ENCODE measurements around the gene SHROOM3.
A peak's percentile ranks its signal among the peaks of the same experiment; 100 is the strongest.

The SHROOM3 gene

GRCh38 chr4:76657443-76657842 lies 222.4 kb downstream of the SHROOM3 start:
- Histone ChIP-seq H3K27me3 (no peaks in the 10 kb centered on the region), H3K36me3 (no peaks in the 10 kb centered on the region), H3K4me3 (ENCODE audit: low read depth, low read length) (no peak overlapping the region), H3K4me1 (no peaks in the 10 kb centered on the region), H3K9me3 (no peaks in the 10 kb centered on the region)
- no peak for DNase-seq
- TF ChIP-seq, protein P1, sequence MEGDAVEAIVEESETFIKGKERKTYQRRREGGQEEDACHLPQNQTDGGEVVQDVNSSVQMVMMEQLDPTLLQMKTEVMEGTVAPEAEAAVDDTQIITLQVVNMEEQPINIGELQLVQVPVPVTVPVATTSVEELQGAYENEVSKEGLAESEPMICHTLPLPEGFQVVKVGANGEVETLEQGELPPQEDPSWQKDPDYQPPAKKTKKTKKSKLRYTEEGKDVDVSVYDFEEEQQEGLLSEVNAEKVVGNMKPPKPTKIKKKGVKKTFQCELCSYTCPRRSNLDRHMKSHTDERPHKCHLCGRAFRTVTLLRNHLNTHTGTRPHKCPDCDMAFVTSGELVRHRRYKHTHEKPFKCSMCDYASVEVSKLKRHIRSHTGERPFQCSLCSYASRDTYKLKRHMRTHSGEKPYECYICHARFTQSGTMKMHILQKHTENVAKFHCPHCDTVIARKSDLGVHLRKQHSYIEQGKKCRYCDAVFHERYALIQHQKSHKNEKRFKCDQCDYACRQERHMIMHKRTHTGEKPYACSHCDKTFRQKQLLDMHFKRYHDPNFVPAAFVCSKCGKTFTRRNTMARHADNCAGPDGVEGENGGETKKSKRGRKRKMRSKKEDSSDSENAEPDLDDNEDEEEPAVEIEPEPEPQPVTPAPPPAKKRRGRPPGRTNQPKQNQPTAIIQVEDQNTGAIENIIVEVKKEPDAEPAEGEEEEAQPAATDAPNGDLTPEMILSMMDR (IDR thresholded peaks at IDR 0.05; ENCODE audit: low read depth, low read length): no peak

GRCh38 chr4:76658231-76659102 lies 223.4 kb downstream of the SHROOM3 start:
- Histone ChIP-seq H3K9me3 (no peaks in the 10 kb centered on the region), H3K27me3 (no peaks in the 10 kb centered on the region), H3K36me3 (no peaks in the 10 kb centered on the region), H3K4me1 (no peaks in the 10 kb centered on the region), H3K4me3 (ENCODE audit: low read depth, low read length) (no peak overlapping the region)
- no peak for DNase-seq
- TF ChIP-seq, protein P1 (IDR thresholded peaks at IDR 0.05; ENCODE audit: low read depth, low read length): no peak

DNA sequence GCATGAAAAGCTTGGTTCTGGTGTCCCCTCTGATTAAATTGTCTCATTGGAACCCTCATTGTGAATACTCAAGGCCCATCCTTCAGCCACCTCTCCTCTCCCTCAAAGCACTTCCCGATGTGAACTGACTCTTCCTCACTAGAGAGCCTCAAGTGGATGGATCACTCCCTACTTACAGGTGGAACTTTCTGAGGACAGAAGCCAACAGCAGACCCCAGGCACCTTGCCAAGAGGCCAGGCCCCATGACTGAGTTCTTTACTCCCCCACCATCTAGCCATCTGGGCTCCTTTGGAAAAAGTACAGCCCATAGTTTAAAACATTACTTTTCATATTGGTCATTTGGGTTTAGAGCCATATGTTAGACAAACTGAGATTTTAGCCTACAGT lies 224.1 kb downstream of the SHROOM3 start:
- H3K9me3 ChIP-seq: no peaks in the 10 kb centered on the region
- H3K36me3 ChIP-seq: no peaks in the 10 kb centered on the region
- no peaks in the 10 kb centered on the region for H3K27me3 ChIP-seq
- DNase-seq: peak; percentile 35
- no peaks in the 10 kb centered on the region for H3K4me1 ChIP-seq
- H3K4me3 ChIP-seq (ENCODE audit: low read depth, low read length): no peak overlapping the region
- TF ChIP-seq, protein P1 (IDR thresholded peaks at IDR 0.05; ENCODE audit: low read depth, low read length): no peak

- Histone ChIP-seq H3K27me3 (no peaks in the 10 kb centered on the region), H3K36me3 (no peaks in the 10 kb centered on the region), H3K4me3 (ENCODE audit: low read depth, low read length) (no peak overlapping the region), H3K9me3 (no peaks in the 10 kb centered on the region), H3K4me1 (no peaks in the 10 kb centered on the region)
- TF ChIP-seq, protein P1 (IDR thresholded peaks at IDR 0.05; ENCODE audit: low read depth, low read length): no peak
- no peak for DNase-seq
These were observed 228.8 kb downstream of the SHROOM3 start for GRCh38 chr4:76663824-76664223.

- TF ChIP-seq, protein P1 (IDR thresholded peaks at IDR 0.05; ENCODE audit: low read depth, low read length): no peak
These were observed 230.1 kb downstream of the SHROOM3 start for GRCh38 chr4:76665153-76665552.

GRCh38 chr4:76665721-76666120 lies 230.7 kb downstream of the SHROOM3 start:
- Histone ChIP-seq H3K36me3 (no peaks in the 10 kb centered on the region), H3K27me3 (no peaks in the 10 kb centered on the region), H3K4me3 (ENCODE audit: low read depth, low read length) (no peak overlapping the region), H3K9me3 (no peaks in the 10 kb centered on the region), H3K4me1 (no peaks in the 10 kb centered on the region)
- TF ChIP-seq, protein P1 (IDR thresholded peaks at IDR 0.05; ENCODE audit: low read depth, low read length): no peak
- DNase-seq: no peak

More at GRCh38 chr4:76665153-76665552, 230.1 kb downstream of the SHROOM3 start:
- Histone ChIP-seq H3K9me3 (no peaks in the 10 kb centered on the region), H3K4me3 (ENCODE audit: low read depth, low read length) (no peak overlapping the region), H3K4me1 (no peaks in the 10 kb centered on the region), H3K27me3 (no peaks in the 10 kb centered on the region), H3K36me3 (no peaks in the 10 kb centered on the region)
- no peak for DNase-seq

All from BE2C (cell line).